ENCODE data around the gene IFT43. TPM values are rescaled to one million over a fixed set of nuclear protein-coding genes. Genes with fewer than 3 reads are reported as not detected.

IFT43 gene
- total and polyA plus RNA-seq, 9 of the 15 experiments (the other 6 are each of a cell fraction or from before 2014, with no cell fraction given) = 4.9 to 12.8 (median 8.0) TPM

GRCh38 chr14:76100236-76100635 is 114.7 kb downstream of the IFT43 start:
- no peak for TF ChIP-seq NFXL1 (CRISPR knock-in tag; IDR thresholded peaks at IDR 0.05)
- DNase-seq (ENCODE audit: extremely low read depth in 1 of 4, low spot score in 3 of 4) (no peak), FAIRE-seq (no peak), ATAC-seq (no peak)
- H3K4me2 ChIP-seq (ENCODE audit: insufficient read depth, low read length) = no peak overlapping the region
- H3K9me3 ChIP-seq (replicated peaks; ENCODE audit: control insufficient read depth, insufficient read depth, low read depth, low read length) = no peaks in the 10 kb centered on the region
- no peaks in the 10 kb centered on the region for H3K36me3 ChIP-seq (ENCODE audit: control insufficient read depth, insufficient read depth, low read length)
- in situ Hi-C loops (cut with MboI) = no loop called here
- WGBS (ENCODE audit: insufficient coverage, low coverage, missing lambda C conversion rate) = 0% methylated on average over 11 of the region's 14 CpGs
- H3K79me2 ChIP-seq (ENCODE audit: control insufficient read depth, insufficient read depth, low read length) = no peaks in the 10 kb centered on the region
- intact Hi-C loops (cut with micrococcal nuclease) = loop anchor here (5.0 kb wide), 1 partner anchor 287 kb away; no protein-coding TSS in a partner anchor
- CTCF ChIA-PET (ENCODE audit: low intra/inter-chr PET ratio) = no interaction called here
- H4K20me1 ChIP-seq (replicated peaks; ENCODE audit: control insufficient read depth, insufficient read depth, low read length) = no peaks in the 10 kb centered on the region
- POLR2A ChIA-PET = interaction anchor here (0.6 kb wide), 1 partner anchor 211 kb away, joined by 3 read pairs; no protein-coding TSS in a partner anchor
- peaks cover 0 to 7% of the 10 kb centered on the region in 2 experiments; a peak in 2 of 5 replicates for H3K4me1 ChIP-seq (replicated peaks in 1 of 2; ENCODE audit: control insufficient read depth in 2 of 2, insufficient read depth in 2 of 2, low read length in 2 of 2)
- no peak overlapping the region for H3K4me3 ChIP-seq
- no peak overlapping the region for H3K27ac ChIP-seq (ENCODE audit: extremely low read depth, low read depth, low read length)
- no peak overlapping the region for H3K9ac ChIP-seq (ENCODE audit: insufficient read depth in 1 of 2, low read depth in 2 of 2, low read length in 2 of 2)
- BruUV-seq (replicated peaks) = no TSS peak
- no peak overlapping the region for H2AFZ ChIP-seq (ENCODE audit: low read depth, low read length)
- no peaks in the 10 kb centered on the region for H3K9me1 ChIP-seq (ENCODE audit: control insufficient read depth, insufficient read depth, low read length)
- H3K27me3 ChIP-seq (ENCODE audit: control insufficient read depth in 2 of 2, insufficient read depth in 2 of 2, low read length in 2 of 2) = peaks cover 12 to 50% of the 10 kb centered on the region in 2 experiments; a peak in 4 of 5 replicates

- in situ Hi-C loops (cut with MboI) = no loop called here
- no peak overlapping the region for H3K4me3 ChIP-seq
- H3K4me2 ChIP-seq (ENCODE audit: insufficient read depth, low read length) = no peak overlapping the region
- no peaks in the 10 kb centered on the region for H3K9me1 ChIP-seq (ENCODE audit: control insufficient read depth, insufficient read depth, low read length)
- H3K36me3 ChIP-seq (ENCODE audit: control insufficient read depth, insufficient read depth, low read length) = no peaks in the 10 kb centered on the region
- no peaks in the 10 kb centered on the region for H3K9me3 ChIP-seq (replicated peaks; ENCODE audit: control insufficient read depth, insufficient read depth, low read depth, low read length)
- ATAC-seq (no peak), FAIRE-seq (no peak), DNase-seq (ENCODE audit: extremely low read depth in 1 of 4, low spot score in 3 of 4) (no peak)
- peaks cover 0 to 7% of the 10 kb centered on the region in 2 experiments; a peak in 2 of 5 replicates for H3K4me1 ChIP-seq (replicated peaks in 1 of 2; ENCODE audit: control insufficient read depth in 2 of 2, insufficient read depth in 2 of 2, low read length in 2 of 2)
- no peak overlapping the region for H3K9ac ChIP-seq (ENCODE audit: insufficient read depth in 1 of 2, low read depth in 2 of 2, low read length in 2 of 2)
- POLR2A ChIA-PET = interaction anchor here (0.7 kb wide), 1 partner anchor 9 kb away, joined by 4 read pairs; no protein-coding TSS in a partner anchor
- intact Hi-C loops (cut with micrococcal nuclease) = loop anchor here (5.0 kb wide), 1 partner anchor 286 kb away; no protein-coding TSS in a partner anchor
- H3K27ac ChIP-seq (ENCODE audit: extremely low read depth, low read depth, low read length) = no peak overlapping the region
- no TSS peak for BruUV-seq (replicated peaks)
- H3K27me3 ChIP-seq (ENCODE audit: control insufficient read depth in 2 of 2, insufficient read depth in 2 of 2, low read length in 2 of 2) = peaks cover 12 to 55% of the 10 kb centered on the region in 2 experiments; a peak in 4 of 5 replicates
- WGBS (ENCODE audit: insufficient coverage, low coverage, missing lambda C conversion rate) = 3% methylated on average over 9 of the region's 10 CpGs
- no peaks in the 10 kb centered on the region for H4K20me1 ChIP-seq (replicated peaks; ENCODE audit: control insufficient read depth, insufficient read depth, low read length)
- no peaks in the 10 kb centered on the region for H3K79me2 ChIP-seq (ENCODE audit: control insufficient read depth, insufficient read depth, low read length)
- CTCF ChIA-PET (ENCODE audit: low intra/inter-chr PET ratio) = no interaction called here
- no peak overlapping the region for H2AFZ ChIP-seq (ENCODE audit: low read depth, low read length)
- no peak for TF ChIP-seq HDGF (IDR thresholded peaks at IDR 0.05)
- no peak for TF ChIP-seq MEF2A (IDR thresholded peaks at IDR 0.05; ENCODE audit: control insufficient read depth, low read depth, low read length)
- TF ChIP-seq, protein P1, sequence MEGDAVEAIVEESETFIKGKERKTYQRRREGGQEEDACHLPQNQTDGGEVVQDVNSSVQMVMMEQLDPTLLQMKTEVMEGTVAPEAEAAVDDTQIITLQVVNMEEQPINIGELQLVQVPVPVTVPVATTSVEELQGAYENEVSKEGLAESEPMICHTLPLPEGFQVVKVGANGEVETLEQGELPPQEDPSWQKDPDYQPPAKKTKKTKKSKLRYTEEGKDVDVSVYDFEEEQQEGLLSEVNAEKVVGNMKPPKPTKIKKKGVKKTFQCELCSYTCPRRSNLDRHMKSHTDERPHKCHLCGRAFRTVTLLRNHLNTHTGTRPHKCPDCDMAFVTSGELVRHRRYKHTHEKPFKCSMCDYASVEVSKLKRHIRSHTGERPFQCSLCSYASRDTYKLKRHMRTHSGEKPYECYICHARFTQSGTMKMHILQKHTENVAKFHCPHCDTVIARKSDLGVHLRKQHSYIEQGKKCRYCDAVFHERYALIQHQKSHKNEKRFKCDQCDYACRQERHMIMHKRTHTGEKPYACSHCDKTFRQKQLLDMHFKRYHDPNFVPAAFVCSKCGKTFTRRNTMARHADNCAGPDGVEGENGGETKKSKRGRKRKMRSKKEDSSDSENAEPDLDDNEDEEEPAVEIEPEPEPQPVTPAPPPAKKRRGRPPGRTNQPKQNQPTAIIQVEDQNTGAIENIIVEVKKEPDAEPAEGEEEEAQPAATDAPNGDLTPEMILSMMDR (IDR thresholded peaks at IDR 0.05 in 2 of 3, conservative IDR thresholded peaks at IDR 0.05 in 1 of 3; ENCODE audit: insufficient read depth in 2 of 3, low read depth in 1 of 3, low read length in 3 of 3) = peak in 1 of 3 experiments; percentile 34; a peak in 1 of 6 replicates
- no peak for TF ChIP-seq ATF7 (IDR thresholded peaks at IDR 0.05)
- no peak for TF ChIP-seq KAT7 (CRISPR knock-in tag; IDR thresholded peaks at IDR 0.05; ENCODE audit: borderline replicate concordance)
- TF ChIP-seq HOXB6 (CRISPR knock-in tag; IDR thresholded peaks at IDR 0.05; ENCODE audit: borderline replicate concordance) = no peak
- TF ChIP-seq ZKSCAN1 (IDR thresholded peaks at IDR 0.05; ENCODE audit: low read depth, low read length) = no peak
- no peak for TF ChIP-seq YY1 (IDR thresholded peaks at IDR 0.05; ENCODE audit: borderline replicate concordance in 1 of 3, control insufficient read depth in 1 of 3, extremely low read depth in 1 of 3, insufficient read depth in 3 of 3, insufficient read length in 1 of 3, insufficient replicate concordance in 2 of 3, low read depth in 1 of 3, low read length in 2 of 3)
- no peak for TF ChIP-seq CREB1 (IDR thresholded peaks at IDR 0.05)
- no peak for TF ChIP-seq CREB1 (CRISPR knock-in tag; IDR thresholded peaks at IDR 0.05)
- TF ChIP-seq ZSCAN32 (CRISPR knock-in tag; IDR thresholded peaks at IDR 0.05) = no peak
Observed at GRCh38 chr14:76101391-76102379, 116.1 kb downstream of the IFT43 start.

Data from K562 (cell line).